H1 (cell line): ENCODE measurements around the gene ZNF814. TPM values are rescaled to one million over a fixed set of nuclear protein-coding genes. Genes with fewer than 3 reads are reported as not detected.
A peak's percentile ranks its signal among the peaks of the same experiment; 100 is the strongest.

Source experiments
- BCL11A ChIP-seq, 2 experiments: IDR thresholded peaks; one replicate each; pipeline ENCODE4 v1.6.1; 2011; ENCODE audit warnings: low read depth in 2 of 2, low read length in 2 of 2, mild to moderate bottlenecking in 2 of 2
- CHD2 ChIP-seq: IDR thresholded peaks from 2 replicates; pipeline ENCODE4 v1.6.1; 2012; ENCODE audit warnings: low read length, improper control_type of control experiment
- CREB1 ChIP-seq: IDR thresholded peaks from 2 replicates; pipeline ENCODE4 v1.6.1; 2012; ENCODE audit warnings: inconsistent platforms
- EP300 ChIP-seq, 2 experiments: IDR thresholded peaks; 1 replicate in 1 of 2; 2 replicates in 1 of 2; pipeline ENCODE4 v1.6.1; 2011 to 2012; ENCODE audit warnings: low read depth in 2 of 2, low read length in 2 of 2, mild to moderate bottlenecking in 2 of 2, borderline replicate concordance in 1 of 2, inconsistent platforms in 1 of 2, moderate library complexity in 1 of 2
- GABPA ChIP-seq: IDR thresholded peaks from 2 replicates; pipeline ENCODE4 v1.6.1; 2011; ENCODE audit warnings: mild to moderate bottlenecking, low read length, moderate library complexity, borderline replicate concordance; ENCODE audit not compliant: insufficient read depth
- NRF1 ChIP-seq: IDR thresholded peaks from 2 replicates; pipeline ENCODE4 v1.6.1; 2011; ENCODE audit warnings: mild to moderate bottlenecking, low read depth, low read length, improper control_type of control experiment
- RAD21 ChIP-seq, 2 experiments: IDR thresholded peaks in 1 of 2; conservative IDR thresholded peaks in 1 of 2; 2 replicates each; pipeline ENCODE4 v1.6.1; 2011; ENCODE audit warnings: low read depth in 2 of 2, low read length in 2 of 2, improper control_type of control experiment in 1 of 2, inconsistent platforms in 1 of 2, mild to moderate bottlenecking in 1 of 2, moderate library complexity in 1 of 2
- RFX5 ChIP-seq: IDR thresholded peaks from 2 replicates; pipeline ENCODE4 v1.6.1; 2011; ENCODE audit warnings: low read depth, low read length, improper control_type of control experiment, borderline replicate concordance
- SP4 ChIP-seq: IDR thresholded peaks from 2 replicates; pipeline ENCODE4 v1.6.1; 2012; ENCODE audit warnings: low read length, inconsistent platforms
- TAF1 ChIP-seq: IDR thresholded peaks from 2 replicates; pipeline ENCODE4 v1.6.1; 2011; ENCODE audit warnings: mild to moderate bottlenecking, low read depth, low read length
- polyA plus RNA-seq, 7 experiments: library from polyadenylated mRNA; depleted of rRNA in 3 of 7; stranded (reverse) in 5 of 7; unstranded in 2 of 7; fragments of >200 nt in 5 of 7; fragments of 200-250 nt in 2 of 7; gene quantifications; 1 replicate in 5 of 7; 2 replicates in 1 of 7; 4 replicates in 1 of 7; pipeline versions ENCODE4 v1.2.1 to v1.2.3, GENCODE V29; 2011 to 2013; ENCODE audit warnings: missing spikeins in 2 of 7, mixed read lengths in 2 of 7
- total RNA-seq: library from RNA; stranded (reverse); fragmentation: NEBNext Ultra II Directional; extraction: Animal tissue kit (Norgen Biotek cat#: 25700); gene quantifications from 2 replicates; pipeline ENCODE4 v1.2.1, GENCODE V29; 2021
- TF ChIP-seq, protein P1 (sequence below): fragments of 300-600 bp; sonication (generic); IDR thresholded peaks from 2 replicates; pipeline ENCODE4 v1.7.1; 2012; ENCODE audit warnings: low read length, moderate library complexity, mild to moderate bottlenecking, inconsistent platforms; ENCODE audit not compliant: insufficient replicate concordance

ZNF814 gene
- total and polyA plus RNA-seq, 2 of the 8 experiments (the other 6 are each of a cell fraction or from before 2014, with no cell fraction given): 90.9 to 99.6 TPM

DNA sequence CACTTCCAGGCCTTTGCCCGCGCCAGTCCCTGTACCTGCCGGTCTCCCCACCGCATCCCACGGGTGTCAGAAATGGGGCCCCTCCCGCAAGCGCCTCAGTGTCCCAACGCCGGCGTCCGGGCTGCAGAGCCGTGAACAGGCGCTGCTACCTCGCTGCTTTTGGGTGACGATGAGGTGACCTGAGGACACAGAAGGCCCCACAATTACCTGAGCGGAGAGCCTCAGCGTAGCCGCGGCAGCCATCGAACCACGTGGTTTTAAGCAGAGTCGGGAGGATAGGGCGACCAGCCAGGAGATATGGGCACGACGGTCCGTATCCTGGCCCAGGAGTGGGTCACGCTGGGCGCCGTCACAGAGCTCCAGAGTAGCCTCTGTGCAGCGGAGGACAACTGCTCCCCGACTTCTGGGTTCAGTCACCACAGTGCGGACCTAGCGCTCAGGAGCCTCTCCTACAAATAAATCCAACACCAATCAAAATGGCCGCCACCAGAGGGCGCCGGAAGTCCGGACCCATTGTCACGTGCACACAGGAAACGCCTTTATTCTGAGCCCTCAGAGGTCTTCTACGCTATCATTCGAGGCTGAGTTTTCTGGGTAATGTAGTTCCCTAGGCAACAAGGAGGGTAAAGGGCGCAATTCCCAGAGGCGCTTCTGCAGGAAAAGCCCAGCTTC, at the start of gene ZNF814 (continued):
- TF ChIP-seq, protein P1, sequence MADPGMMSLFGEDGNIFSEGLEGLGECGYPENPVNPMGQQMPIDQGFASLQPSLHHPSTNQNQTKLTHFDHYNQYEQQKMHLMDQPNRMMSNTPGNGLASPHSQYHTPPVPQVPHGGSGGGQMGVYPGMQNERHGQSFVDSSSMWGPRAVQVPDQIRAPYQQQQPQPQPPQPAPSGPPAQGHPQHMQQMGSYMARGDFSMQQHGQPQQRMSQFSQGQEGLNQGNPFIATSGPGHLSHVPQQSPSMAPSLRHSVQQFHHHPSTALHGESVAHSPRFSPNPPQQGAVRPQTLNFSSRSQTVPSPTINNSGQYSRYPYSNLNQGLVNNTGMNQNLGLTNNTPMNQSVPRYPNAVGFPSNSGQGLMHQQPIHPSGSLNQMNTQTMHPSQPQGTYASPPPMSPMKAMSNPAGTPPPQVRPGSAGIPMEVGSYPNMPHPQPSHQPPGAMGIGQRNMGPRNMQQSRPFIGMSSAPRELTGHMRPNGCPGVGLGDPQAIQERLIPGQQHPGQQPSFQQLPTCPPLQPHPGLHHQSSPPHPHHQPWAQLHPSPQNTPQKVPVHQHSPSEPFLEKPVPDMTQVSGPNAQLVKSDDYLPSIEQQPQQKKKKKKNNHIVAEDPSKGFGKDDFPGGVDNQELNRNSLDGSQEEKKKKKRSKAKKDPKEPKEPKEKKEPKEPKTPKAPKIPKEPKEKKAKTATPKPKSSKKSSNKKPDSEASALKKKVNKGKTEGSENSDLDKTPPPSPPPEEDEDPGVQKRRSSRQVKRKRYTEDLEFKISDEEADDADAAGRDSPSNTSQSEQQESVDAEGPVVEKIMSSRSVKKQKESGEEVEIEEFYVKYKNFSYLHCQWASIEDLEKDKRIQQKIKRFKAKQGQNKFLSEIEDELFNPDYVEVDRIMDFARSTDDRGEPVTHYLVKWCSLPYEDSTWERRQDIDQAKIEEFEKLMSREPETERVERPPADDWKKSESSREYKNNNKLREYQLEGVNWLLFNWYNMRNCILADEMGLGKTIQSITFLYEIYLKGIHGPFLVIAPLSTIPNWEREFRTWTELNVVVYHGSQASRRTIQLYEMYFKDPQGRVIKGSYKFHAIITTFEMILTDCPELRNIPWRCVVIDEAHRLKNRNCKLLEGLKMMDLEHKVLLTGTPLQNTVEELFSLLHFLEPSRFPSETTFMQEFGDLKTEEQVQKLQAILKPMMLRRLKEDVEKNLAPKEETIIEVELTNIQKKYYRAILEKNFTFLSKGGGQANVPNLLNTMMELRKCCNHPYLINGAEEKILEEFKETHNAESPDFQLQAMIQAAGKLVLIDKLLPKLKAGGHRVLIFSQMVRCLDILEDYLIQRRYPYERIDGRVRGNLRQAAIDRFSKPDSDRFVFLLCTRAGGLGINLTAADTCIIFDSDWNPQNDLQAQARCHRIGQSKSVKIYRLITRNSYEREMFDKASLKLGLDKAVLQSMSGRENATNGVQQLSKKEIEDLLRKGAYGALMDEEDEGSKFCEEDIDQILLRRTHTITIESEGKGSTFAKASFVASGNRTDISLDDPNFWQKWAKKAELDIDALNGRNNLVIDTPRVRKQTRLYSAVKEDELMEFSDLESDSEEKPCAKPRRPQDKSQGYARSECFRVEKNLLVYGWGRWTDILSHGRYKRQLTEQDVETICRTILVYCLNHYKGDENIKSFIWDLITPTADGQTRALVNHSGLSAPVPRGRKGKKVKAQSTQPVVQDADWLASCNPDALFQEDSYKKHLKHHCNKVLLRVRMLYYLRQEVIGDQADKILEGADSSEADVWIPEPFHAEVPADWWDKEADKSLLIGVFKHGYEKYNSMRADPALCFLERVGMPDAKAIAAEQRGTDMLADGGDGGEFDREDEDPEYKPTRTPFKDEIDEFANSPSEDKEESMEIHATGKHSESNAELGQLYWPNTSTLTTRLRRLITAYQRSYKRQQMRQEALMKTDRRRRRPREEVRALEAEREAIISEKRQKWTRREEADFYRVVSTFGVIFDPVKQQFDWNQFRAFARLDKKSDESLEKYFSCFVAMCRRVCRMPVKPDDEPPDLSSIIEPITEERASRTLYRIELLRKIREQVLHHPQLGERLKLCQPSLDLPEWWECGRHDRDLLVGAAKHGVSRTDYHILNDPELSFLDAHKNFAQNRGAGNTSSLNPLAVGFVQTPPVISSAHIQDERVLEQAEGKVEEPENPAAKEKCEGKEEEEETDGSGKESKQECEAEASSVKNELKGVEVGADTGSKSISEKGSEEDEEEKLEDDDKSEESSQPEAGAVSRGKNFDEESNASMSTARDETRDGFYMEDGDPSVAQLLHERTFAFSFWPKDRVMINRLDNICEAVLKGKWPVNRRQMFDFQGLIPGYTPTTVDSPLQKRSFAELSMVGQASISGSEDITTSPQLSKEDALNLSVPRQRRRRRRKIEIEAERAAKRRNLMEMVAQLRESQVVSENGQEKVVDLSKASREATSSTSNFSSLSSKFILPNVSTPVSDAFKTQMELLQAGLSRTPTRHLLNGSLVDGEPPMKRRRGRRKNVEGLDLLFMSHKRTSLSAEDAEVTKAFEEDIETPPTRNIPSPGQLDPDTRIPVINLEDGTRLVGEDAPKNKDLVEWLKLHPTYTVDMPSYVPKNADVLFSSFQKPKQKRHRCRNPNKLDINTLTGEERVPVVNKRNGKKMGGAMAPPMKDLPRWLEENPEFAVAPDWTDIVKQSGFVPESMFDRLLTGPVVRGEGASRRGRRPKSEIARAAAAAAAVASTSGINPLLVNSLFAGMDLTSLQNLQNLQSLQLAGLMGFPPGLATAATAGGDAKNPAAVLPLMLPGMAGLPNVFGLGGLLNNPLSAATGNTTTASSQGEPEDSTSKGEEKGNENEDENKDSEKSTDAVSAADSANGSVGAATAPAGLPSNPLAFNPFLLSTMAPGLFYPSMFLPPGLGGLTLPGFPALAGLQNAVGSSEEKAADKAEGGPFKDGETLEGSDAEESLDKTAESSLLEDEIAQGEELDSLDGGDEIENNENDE: no peak
- no peak for TF ChIP-seq EP300 (IDR thresholded peaks at IDR 0.05; ENCODE audit: borderline replicate concordance in 1 of 2, low read depth in 2 of 2, low read length in 2 of 2)
- no peak for TF ChIP-seq BCL11A (IDR thresholded peaks at IDR 0.05; ENCODE audit: low read depth in 2 of 2, low read length in 2 of 2)
- TF ChIP-seq GABPA: peak; percentile 92; the same call in 1 of the 2 replicates
- no peak for TF ChIP-seq SP4
- peak; percentile 85 for TF ChIP-seq CREB1
- TF ChIP-seq RFX5: no peak
- no peak for TF ChIP-seq CHD2
- TF ChIP-seq TAF1: peak; percentile 93
- no peak for TF ChIP-seq NRF1
- no peak; a peak in 1 of 4 replicates for TF ChIP-seq RAD21 (IDR thresholded peaks at IDR 0.05 in 1 of 2, conservative IDR thresholded peaks at IDR 0.05 in 1 of 2; ENCODE audit: low read depth in 2 of 2, low read length in 2 of 2)
